NOMO-1 (cell line): ENCODE results near the gene TRIP12.
"Not testable (repeated sequence)": the region's sequence is repeated elsewhere in the genome, so short reads cannot be mapped to it uniquely, and the experiment has no call there.

ENCODE experiments used
- DNase-seq, 2 experiments: peaks; one replicate each; lab custom pipeline; 2025; ENCODE audit not compliant: unreplicated experiment in 2 of 2; lab: John Stamatoyannopoulos, UW

The TRIP12 gene

GRCh38 chr2:229879191-229879950 is 42.4 kb downstream of the TRIP12 start:
- no peak for DNase-seq

- DNase-seq = no peak
Observed at GRCh38 chr2:229875549-229875948, 46.3 kb downstream of the TRIP12 start.

- no peak for DNase-seq
Observed at GRCh38 chr2:229874647-229875046, 47.2 kb downstream of the TRIP12 start.

- no peak for DNase-seq
Observed at GRCh38 chr2:229873123-229873581, 48.7 kb downstream of the TRIP12 start.

- DNase-seq = no peak
Observed at GRCh38 chr2:229870903-229871656, 50.7 kb downstream of the TRIP12 start.

GRCh38 chr2:229869226-229869625 is 52.6 kb downstream of the TRIP12 start:
- no peak for DNase-seq

- no peak for DNase-seq
Observed at GRCh38 chr2:229868794-229869193, 53.0 kb downstream of the TRIP12 start.

GRCh38 chr2:229865033-229865432 is 56.8 kb downstream of the TRIP12 start:
- DNase-seq = no peak

GRCh38 chr2:229861431-229861830 is 60.4 kb downstream of the TRIP12 start:
- DNase-seq = no peak

GRCh38 chr2:229860334-229860733 is 61.5 kb downstream of the TRIP12 start:
- DNase-seq = no peak

- no peak for DNase-seq
Observed at GRCh38 chr2:229858351-229858750, 63.5 kb downstream of the TRIP12 start.

GRCh38 chr2:229857634-229858033 is 64.2 kb downstream of the TRIP12 start:
- DNase-seq = no peak

GRCh38 chr2:229856413-229856812 is 65.4 kb downstream of the TRIP12 start:
- peak; percentile 17 to 57 for DNase-seq

- no peak for DNase-seq
Observed at GRCh38 chr2:229855116-229855515, 66.7 kb downstream of the TRIP12 start.

GRCh38 chr2:229852565-229852964 is 69.2 kb downstream of the TRIP12 start:
- no peak for DNase-seq

- DNase-seq = no peak
Observed at GRCh38 chr2:229851870-229852269, 69.9 kb downstream of the TRIP12 start.

GRCh38 chr2:229850355-229851275 is 71.2 kb downstream of the TRIP12 start:
- not testable (repeated sequence) for DNase-seq

GRCh38 chr2:229849073-229849472 is 72.7 kb downstream of the TRIP12 start:
- no peak for DNase-seq

- DNase-seq = no peak
Observed at GRCh38 chr2:229843613-229844012, 78.2 kb downstream of the TRIP12 start.

GRCh38 chr2:229838729-229839128 is 83.1 kb downstream of the TRIP12 start:
- no peak for DNase-seq

- DNase-seq = no peak
Observed at GRCh38 chr2:229836847-229837246, 85.0 kb downstream of the TRIP12 start.
